GM19438 (cell line): Measurements from ENCODE around the gene CRIP2.

Source experiments
- ATAC-seq: cut with Tn5 transposase; IDR thresholded peaks from one replicate; pipeline ENCODE4 v1.9.1; 2021; ENCODE audit warnings: low read depth; ENCODE audit not compliant: unreplicated experiment

Gene CRIP2

GRCh38 chr14:105442834-105443233, 31.8 kb upstream of the CRIP2 start:
- no peak for ATAC-seq

GRCh38 chr14:105444859-105445258, 29.8 kb upstream of the CRIP2 start:
- no peak for ATAC-seq

- ATAC-seq = no peak
Measured at GRCh38 chr14:105445290-105445689, 29.3 kb upstream of the CRIP2 start.

- ATAC-seq = no peak
Measured at GRCh38 chr14:105445901-105446845, 28.4 kb upstream of the CRIP2 start.

GRCh38 chr14:105446971-105447370, 27.6 kb upstream of the CRIP2 start:
- ATAC-seq = no peak

GRCh38 chr14:105447651-105448640, 26.7 kb upstream of the CRIP2 start:
- ATAC-seq = no peak

GRCh38 chr14:105448706-105449111, 25.9 kb upstream of the CRIP2 start:
- no peak for ATAC-seq

GRCh38 chr14:105449276-105450122, 25.1 kb upstream of the CRIP2 start:
- ATAC-seq = no peak

- ATAC-seq = no peak
Measured at GRCh38 chr14:105450123-105450505, 24.5 kb upstream of the CRIP2 start.

GRCh38 chr14:105450864-105451720, 23.5 kb upstream of the CRIP2 start:
- ATAC-seq = no peak

GRCh38 chr14:105452963-105453362, 21.7 kb upstream of the CRIP2 start:
- ATAC-seq = no peak

- ATAC-seq = no peak
Measured at GRCh38 chr14:105453847-105454246, 20.8 kb upstream of the CRIP2 start.

- ATAC-seq = no peak
Measured at GRCh38 chr14:105455086-105455640, 19.5 kb upstream of the CRIP2 start.

GRCh38 chr14:105455766-105456660, 18.6 kb upstream of the CRIP2 start:
- no peak for ATAC-seq

GRCh38 chr14:105456736-105457617, 17.6 kb upstream of the CRIP2 start:
- no peak for ATAC-seq

- no peak for ATAC-seq
Measured at GRCh38 chr14:105458010-105458409, 16.6 kb upstream of the CRIP2 start.

- ATAC-seq = no peak
Measured at GRCh38 chr14:105458571-105458970, 16.1 kb upstream of the CRIP2 start.
